Measurements from ENCODE around the gene DCLK1. TPM values are rescaled to one million over a fixed set of nuclear protein-coding genes. Genes with fewer than 3 reads are reported as not detected.

The DCLK1 gene
- total RNA-seq, 1 donor from 2014 or later, result 3.9 TPM

GRCh38 chr13:36028359-36029025 lies 102.7 kb downstream of the DCLK1 start:
- Mint-ChIP-seq H3K9me3 (ENCODE audit: low read depth) (no peaks in the 10 kb centered on the region), H3K4me3 (ENCODE audit: low read depth) (no peak overlapping the region), H3K27ac (no peak overlapping the region), H3K4me1 (ENCODE audit: low read depth) (no peaks in the 10 kb centered on the region), H3K36me3 (ENCODE audit: insufficient read depth) (no peaks in the 10 kb centered on the region), H3K27me3 (no peaks in the 10 kb centered on the region)
- no peak for DNase-seq (ENCODE audit: low spot score, unreplicated experiment)
- TF ChIP-seq CTCF (IDR thresholded peaks at IDR 0.05; ENCODE audit: unreplicated experiment), result no peak

GRCh38 chr13:36026531-36026930 lies 104.7 kb downstream of the DCLK1 start:
- Mint-ChIP-seq H3K4me3 (ENCODE audit: low read depth) (no peak overlapping the region), H3K27me3 (no peaks in the 10 kb centered on the region), H3K36me3 (ENCODE audit: insufficient read depth) (no peaks in the 10 kb centered on the region), H3K9me3 (ENCODE audit: low read depth) (peaks cover 4% of the 10 kb centered on the region), H3K27ac (no peak overlapping the region), H3K4me1 (ENCODE audit: low read depth) (no peaks in the 10 kb centered on the region)
- no peak for TF ChIP-seq CTCF (IDR thresholded peaks at IDR 0.05; ENCODE audit: unreplicated experiment)
- no peak for DNase-seq (ENCODE audit: low spot score, unreplicated experiment)

GRCh38 chr13:36014763-36015162 lies 116.4 kb downstream of the DCLK1 start:
- H3K4me3 Mint-ChIP-seq (ENCODE audit: low read depth), result no peak overlapping the region
- no peaks in the 10 kb centered on the region for H3K4me1 Mint-ChIP-seq (ENCODE audit: low read depth)
- no peak overlapping the region for H3K27ac Mint-ChIP-seq
- H3K9me3 Mint-ChIP-seq (ENCODE audit: low read depth), result peaks cover 7% of the 10 kb centered on the region
- DNase-seq (ENCODE audit: low spot score, unreplicated experiment), result no peak
- no peaks in the 10 kb centered on the region for H3K27me3 Mint-ChIP-seq
- no peak for TF ChIP-seq CTCF (IDR thresholded peaks at IDR 0.05; ENCODE audit: unreplicated experiment)
- no peaks in the 10 kb centered on the region for H3K36me3 Mint-ChIP-seq (ENCODE audit: insufficient read depth)

- H3K4me1 Mint-ChIP-seq (ENCODE audit: low read depth), result no peaks in the 10 kb centered on the region
- no peaks in the 10 kb centered on the region for H3K27me3 Mint-ChIP-seq
- no peak for TF ChIP-seq CTCF (IDR thresholded peaks at IDR 0.05; ENCODE audit: unreplicated experiment)
- no peaks in the 10 kb centered on the region for H3K36me3 Mint-ChIP-seq (ENCODE audit: insufficient read depth)
- H3K27ac Mint-ChIP-seq, result no peak overlapping the region
- no peak overlapping the region for H3K4me3 Mint-ChIP-seq (ENCODE audit: low read depth)
- DNase-seq (ENCODE audit: low spot score, unreplicated experiment), result no peak
- H3K9me3 Mint-ChIP-seq (ENCODE audit: low read depth), result peaks cover 8% of the 10 kb centered on the region
These were observed 124.1 kb downstream of the DCLK1 start for GRCh38 chr13:36006894-36007675.

GRCh38 chr13:36006347-36006746 lies 124.8 kb downstream of the DCLK1 start:
- peaks cover 8% of the 10 kb centered on the region for H3K9me3 Mint-ChIP-seq (ENCODE audit: low read depth)
- no peak overlapping the region for H3K27ac Mint-ChIP-seq
- no peaks in the 10 kb centered on the region for H3K4me1 Mint-ChIP-seq (ENCODE audit: low read depth)
- TF ChIP-seq CTCF (IDR thresholded peaks at IDR 0.05; ENCODE audit: unreplicated experiment), result no peak
- no peaks in the 10 kb centered on the region for H3K36me3 Mint-ChIP-seq (ENCODE audit: insufficient read depth)
- no peaks in the 10 kb centered on the region for H3K27me3 Mint-ChIP-seq
- no peak for DNase-seq (ENCODE audit: low spot score, unreplicated experiment)
- no peak overlapping the region for H3K4me3 Mint-ChIP-seq (ENCODE audit: low read depth)
